Sigmoid colon (tissue), 4 donors: ENCODE measurements around the gene TMEM222.

Source experiments
- POLR2AphosphoS5 ChIP-seq, 4 donors: sonication (generic); formaldehyde crosslinking; IDR thresholded peaks; one replicate each; pipeline ENCODE4 v1.6.1; 2017; ENCODE audit warnings: antibody characterized with exemption in 4 of 4
- TF ChIP-seq, protein P1 (sequence below), 4 experiments: fragments of 450-650 bp in 3 of 4; fragments of 200-600 bp in 1 of 4; IDR thresholded peaks; one replicate each; pipeline ENCODE4 v1.5.1; 2016 to 2019; ENCODE audit warnings: antibody characterized with exemption in 4 of 4, mild to moderate bottlenecking in 3 of 4, moderate library complexity in 2 of 4

GRCh38 chr1:27314737-27315136 is 7.2 kb upstream of the TMEM222 start:
- TF ChIP-seq, protein P1, sequence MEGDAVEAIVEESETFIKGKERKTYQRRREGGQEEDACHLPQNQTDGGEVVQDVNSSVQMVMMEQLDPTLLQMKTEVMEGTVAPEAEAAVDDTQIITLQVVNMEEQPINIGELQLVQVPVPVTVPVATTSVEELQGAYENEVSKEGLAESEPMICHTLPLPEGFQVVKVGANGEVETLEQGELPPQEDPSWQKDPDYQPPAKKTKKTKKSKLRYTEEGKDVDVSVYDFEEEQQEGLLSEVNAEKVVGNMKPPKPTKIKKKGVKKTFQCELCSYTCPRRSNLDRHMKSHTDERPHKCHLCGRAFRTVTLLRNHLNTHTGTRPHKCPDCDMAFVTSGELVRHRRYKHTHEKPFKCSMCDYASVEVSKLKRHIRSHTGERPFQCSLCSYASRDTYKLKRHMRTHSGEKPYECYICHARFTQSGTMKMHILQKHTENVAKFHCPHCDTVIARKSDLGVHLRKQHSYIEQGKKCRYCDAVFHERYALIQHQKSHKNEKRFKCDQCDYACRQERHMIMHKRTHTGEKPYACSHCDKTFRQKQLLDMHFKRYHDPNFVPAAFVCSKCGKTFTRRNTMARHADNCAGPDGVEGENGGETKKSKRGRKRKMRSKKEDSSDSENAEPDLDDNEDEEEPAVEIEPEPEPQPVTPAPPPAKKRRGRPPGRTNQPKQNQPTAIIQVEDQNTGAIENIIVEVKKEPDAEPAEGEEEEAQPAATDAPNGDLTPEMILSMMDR (IDR thresholded peaks at IDR 0.05), result no peak
- no peak for TF ChIP-seq POLR2AphosphoS5 (IDR thresholded peaks at IDR 0.05)
